ENCODE results near the gene PIGH. TPM values are rescaled to one million over a fixed set of nuclear protein-coding genes. Genes with fewer than 3 reads are reported as not detected.

The PIGH gene
- total RNA-seq, 1 donor from 2014 or later: 11.3 TPM

DNA sequence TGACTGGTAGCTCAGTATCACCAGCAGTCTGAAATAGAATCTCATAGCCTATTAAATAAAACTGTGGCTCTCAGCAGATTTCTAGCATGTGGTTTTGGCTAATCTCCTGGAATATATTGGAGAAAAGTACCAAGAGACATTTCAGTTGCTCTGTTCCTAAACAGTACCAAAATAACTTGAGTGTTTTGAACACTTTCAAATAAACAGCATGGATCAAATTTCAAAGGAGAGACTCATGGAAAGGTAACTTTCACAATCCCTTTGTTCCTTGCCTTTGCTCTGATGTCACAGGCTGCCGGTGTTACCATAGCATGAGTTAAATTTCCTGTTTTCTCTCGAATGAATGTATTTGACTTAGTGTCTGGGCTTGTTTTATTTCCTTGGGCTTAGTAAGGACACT lies 23.0 kb upstream of the PIGH start:
- Mint-ChIP-seq H3K27ac (ENCODE audit: unreplicated experiment) (peak overlapping the region; percentile 87), H3K27me3 (ENCODE audit: low read depth, unreplicated experiment) (no peaks in the 10 kb centered on the region), H3K4me1 (ENCODE audit: low read depth, unreplicated experiment) (peaks cover 15% of the 10 kb centered on the region), H3K4me3 (ENCODE audit: unreplicated experiment) (peak overlapping the region; percentile 17), H3K36me3 (ENCODE audit: low read depth, unreplicated experiment) (peaks cover 3% of the 10 kb centered on the region), H3K9me3 (ENCODE audit: unreplicated experiment) (no peaks in the 10 kb centered on the region)
- no peaks in the 10 kb centered on the region for H4K20me1 ChIP-seq (ENCODE audit: insufficient read depth, low read length)
- H3K36me3 ChIP-seq (ENCODE audit: insufficient read depth, low read length): no peaks in the 10 kb centered on the region
- TF ChIP-seq CTCF (IDR thresholded peaks at IDR 0.05; ENCODE audit: insufficient read depth, low read depth, low read length) (no peak), EZH2 (IDR thresholded peaks at IDR 0.05; ENCODE audit: insufficient read depth, low read length) (no peak)
- peak overlapping the region; percentile 27 for H3K9ac ChIP-seq (ENCODE audit: low read length)
- no peaks in the 10 kb centered on the region for H3K9me3 ChIP-seq (ENCODE audit: insufficient read depth, low read depth, low read length)
- H3K27ac ChIP-seq (ENCODE audit: low read depth, low read length): peak overlapping the region; percentile 59
- H3K27me3 ChIP-seq (ENCODE audit: insufficient read depth, low read length): no peaks in the 10 kb centered on the region
- H3K4me2 ChIP-seq (ENCODE audit: low read length): peak overlapping the region; percentile 56
- peaks cover 15% of the 10 kb centered on the region for H3K4me1 ChIP-seq (ENCODE audit: insufficient read depth, low read length)
- peak overlapping the region; percentile 59 for H2AFZ ChIP-seq (ENCODE audit: low read depth, low read length)
- DNase-seq (ENCODE audit: low read depth) (peak; percentile 42), FAIRE-seq (no peak)
- no peaks in the 10 kb centered on the region for H3K79me2 ChIP-seq (ENCODE audit: insufficient read depth, low read length)
- no peak overlapping the region for H3K4me3 ChIP-seq (ENCODE audit: insufficient read depth, low read depth, low read length)

- H3K4me1 Mint-ChIP-seq (ENCODE audit: low read depth, unreplicated experiment): peaks cover 15% of the 10 kb centered on the region
- H3K4me3 Mint-ChIP-seq (ENCODE audit: unreplicated experiment): peak overlapping the region; percentile 17
- DNase-seq (ENCODE audit: low read depth): peak; percentile 79
- Histone ChIP-seq H3K79me2 (ENCODE audit: insufficient read depth, low read length) (no peaks in the 10 kb centered on the region), H3K27ac (ENCODE audit: low read depth, low read length) (peak overlapping the region; percentile 59), H4K20me1 (ENCODE audit: insufficient read depth, low read length) (no peaks in the 10 kb centered on the region), H2AFZ (ENCODE audit: low read depth, low read length) (peak overlapping the region; percentile 59), H3K4me3 (ENCODE audit: insufficient read depth, low read depth, low read length) (no peak overlapping the region), H3K36me3 (ENCODE audit: insufficient read depth, low read length) (no peaks in the 10 kb centered on the region), H3K27me3 (ENCODE audit: insufficient read depth, low read length) (no peaks in the 10 kb centered on the region), H3K4me1 (ENCODE audit: insufficient read depth, low read length) (peaks cover 15% of the 10 kb centered on the region), H3K9ac (ENCODE audit: low read length) (no peak overlapping the region), H3K9me3 (ENCODE audit: insufficient read depth, low read depth, low read length) (no peaks in the 10 kb centered on the region), H3K4me2 (ENCODE audit: low read length) (peak overlapping the region; percentile 56)
- peaks cover 3% of the 10 kb centered on the region for H3K36me3 Mint-ChIP-seq (ENCODE audit: low read depth, unreplicated experiment)
- peak; percentile 41 for FAIRE-seq
- H3K9me3 Mint-ChIP-seq (ENCODE audit: unreplicated experiment): no peaks in the 10 kb centered on the region
- no peaks in the 10 kb centered on the region for H3K27me3 Mint-ChIP-seq (ENCODE audit: low read depth, unreplicated experiment)
- TF ChIP-seq CTCF (IDR thresholded peaks at IDR 0.05; ENCODE audit: insufficient read depth, low read depth, low read length) (no peak), EZH2 (IDR thresholded peaks at IDR 0.05; ENCODE audit: insufficient read depth, low read length) (no peak)
- peak overlapping the region; percentile 87 for H3K27ac Mint-ChIP-seq (ENCODE audit: unreplicated experiment)
These were observed 22.6 kb upstream of the PIGH start for GRCh38 chr14:67622675-67623074.

DNA sequence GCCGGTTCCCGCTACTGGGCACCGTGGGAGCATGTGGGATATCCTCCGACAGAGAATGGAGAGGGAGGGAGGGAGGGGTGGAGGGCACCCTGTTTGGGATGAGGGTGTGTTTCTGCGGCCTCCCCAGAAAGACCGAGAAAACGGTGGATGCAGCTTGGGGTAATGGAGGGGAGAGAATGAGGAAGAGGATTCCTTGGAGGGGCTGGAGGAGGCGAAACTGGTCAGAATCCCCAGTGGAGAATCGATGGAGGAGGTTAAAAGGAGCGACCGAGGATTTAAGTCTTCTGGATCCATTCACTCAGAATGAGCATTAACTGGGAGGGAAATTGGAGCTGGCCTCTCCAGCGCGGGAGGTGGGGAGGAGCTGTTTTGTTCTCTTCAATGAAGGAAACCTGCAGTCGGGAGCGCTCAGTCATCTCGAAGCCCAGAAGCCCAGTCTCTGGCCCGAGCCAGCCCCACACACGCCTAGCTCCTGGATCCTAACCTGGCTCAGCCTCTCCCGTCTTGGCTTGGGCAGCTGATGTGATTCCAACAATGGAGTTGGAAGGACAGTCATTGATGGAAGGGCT lies 20.2 kb upstream of the PIGH start:
- peaks cover 15% of the 10 kb centered on the region for H3K4me1 ChIP-seq (ENCODE audit: insufficient read depth, low read length)
- H3K36me3 ChIP-seq (ENCODE audit: insufficient read depth, low read length): no peaks in the 10 kb centered on the region
- H3K9ac ChIP-seq (ENCODE audit: low read length): peak overlapping the region; percentile 74
- H3K4me3 ChIP-seq (ENCODE audit: insufficient read depth, low read depth, low read length): peak overlapping the region; percentile 70
- peaks cover 2% of the 10 kb centered on the region for H3K27me3 ChIP-seq (ENCODE audit: insufficient read depth, low read length)
- no peak for FAIRE-seq
- peaks cover 15% of the 10 kb centered on the region for H3K4me1 Mint-ChIP-seq (ENCODE audit: low read depth, unreplicated experiment)
- H4K20me1 ChIP-seq (ENCODE audit: insufficient read depth, low read length): no peaks in the 10 kb centered on the region
- peaks cover 3% of the 10 kb centered on the region for H3K36me3 Mint-ChIP-seq (ENCODE audit: low read depth, unreplicated experiment)
- no peaks in the 10 kb centered on the region for H3K27me3 Mint-ChIP-seq (ENCODE audit: low read depth, unreplicated experiment)
- H3K79me2 ChIP-seq (ENCODE audit: insufficient read depth, low read length): no peaks in the 10 kb centered on the region
- H2AFZ ChIP-seq (ENCODE audit: low read depth, low read length): peak overlapping the region; percentile 96
- no peak overlapping the region for H3K27ac ChIP-seq (ENCODE audit: low read depth, low read length)
- H3K4me3 Mint-ChIP-seq (ENCODE audit: unreplicated experiment): peak overlapping the region; percentile 90
- peak overlapping the region; percentile 45 for H3K27ac Mint-ChIP-seq (ENCODE audit: unreplicated experiment)
- DNase-seq (ENCODE audit: low read depth): no peak
- H3K9me3 Mint-ChIP-seq (ENCODE audit: unreplicated experiment): no peaks in the 10 kb centered on the region
- TF ChIP-seq EZH2 (IDR thresholded peaks at IDR 0.05; ENCODE audit: insufficient read depth, low read length) (no peak), CTCF (IDR thresholded peaks at IDR 0.05; ENCODE audit: insufficient read depth, low read depth, low read length) (no peak)
- H3K4me2 ChIP-seq (ENCODE audit: low read length): peak overlapping the region; percentile 99
- no peaks in the 10 kb centered on the region for H3K9me3 ChIP-seq (ENCODE audit: insufficient read depth, low read depth, low read length)
